Activated CD4-positive, alpha-beta memory T cell treated with anti-CD3 and anti-CD28 coated beads for 36 hours (primary cell): ENCODE data around the gene CTIF. TPM values are rescaled to one million over a fixed set of nuclear protein-coding genes. Genes with fewer than 3 reads are reported as not detected.

Experiments used
- CTCF ChIA-PET: fragments of 350-600 bp; sonication (Branson Sonifier 250); formaldehyde crosslinking; loops from one replicate; lab custom pipeline; 2021; ENCODE audit warnings: antibody characterized with exemption, inconsistent platforms; lab: Charles Lee
- POLR2A ChIA-PET: fragments of 350-600 bp; sonication (Branson Sonifier 250); formaldehyde crosslinking; loops from one replicate; lab custom pipeline; 2021; ENCODE audit warnings: antibody characterized with exemption; lab: Charles Lee
- DNase-seq: peaks from one replicate; pipeline ENCODE4 v3.0.0-alpha.2; 2020
- H3K27ac Mint-ChIP-seq: one replicate; pipeline ENCODE4 v1.8.0; 2021; ENCODE audit warnings: mixed read lengths
- H3K27me3 Mint-ChIP-seq: one replicate; pipeline ENCODE4 v1.8.0; 2021; ENCODE audit warnings: mixed read lengths
- H3K36me3 Mint-ChIP-seq: one replicate; pipeline ENCODE4 v1.8.0; 2021; ENCODE audit warnings: mixed read lengths
- H3K4me1 Mint-ChIP-seq: one replicate; pipeline ENCODE4 v1.8.0; 2021; ENCODE audit warnings: low read depth, mixed read lengths
- H3K4me3 Mint-ChIP-seq: one replicate; pipeline ENCODE4 v1.8.0; 2021; ENCODE audit warnings: mild to moderate bottlenecking, mixed read lengths
- H3K9me3 Mint-ChIP-seq: one replicate; pipeline ENCODE4 v1.8.0; 2021; ENCODE audit warnings: mixed read lengths
- intact Hi-C: fragments of 100-400 bp; cut with micrococcal nuclease; formaldehyde crosslinking; loops from one replicate; pipeline ENCODE4 v1.15.1; 2023
- total RNA-seq, 2 experiments: library from RNA; stranded (reverse); gene quantifications; one replicate each; pipeline ENCODE4 v1.2.3, GENCODE V29; 2021

Gene CTIF
- total RNA-seq, 2 experiments from 2014 or later: 4.6 to 5.8 TPM

DNA sequence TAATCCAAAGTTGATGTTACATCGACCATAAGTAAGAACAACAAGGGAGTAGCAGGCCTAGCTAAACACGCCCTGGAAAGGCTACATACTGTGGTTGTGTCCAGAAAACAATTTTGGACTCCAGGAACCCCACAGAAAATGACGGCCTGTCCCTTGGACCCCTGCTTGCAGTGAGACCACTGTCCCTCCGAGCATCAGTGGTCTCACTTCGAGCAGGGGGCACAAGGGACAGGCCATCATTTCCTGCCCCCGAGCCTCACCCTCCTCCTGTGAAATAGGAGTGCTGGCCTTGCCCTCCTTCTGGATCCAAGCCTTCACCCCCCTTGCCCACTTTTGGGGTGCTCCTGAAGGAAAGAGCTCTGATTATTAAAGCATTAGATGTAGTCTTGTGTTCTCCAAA is 144.4 kb downstream of the CTIF start:
- intact Hi-C loops: no loop called here
- Mint-ChIP-seq H3K27ac (no peak overlapping the region), H3K4me1 (no peaks in the 10 kb centered on the region), H3K36me3 (no peaks in the 10 kb centered on the region), H3K4me3 (no peak overlapping the region), H3K9me3 (no peaks in the 10 kb centered on the region), H3K27me3 (no peaks in the 10 kb centered on the region)
- DNase-seq: no peak
- ChIA-PET POLR2A (no interaction called here), CTCF (no interaction called here)

- no peak overlapping the region for H3K4me3 Mint-ChIP-seq
- no peaks in the 10 kb centered on the region for H3K36me3 Mint-ChIP-seq
- H3K9me3 Mint-ChIP-seq: no peaks in the 10 kb centered on the region
- no peaks in the 10 kb centered on the region for H3K27me3 Mint-ChIP-seq
- DNase-seq: no peak
- POLR2A ChIA-PET: no interaction called here
- CTCF ChIA-PET: no interaction called here
- H3K27ac Mint-ChIP-seq: no peak overlapping the region
- intact Hi-C loops: no loop called here
- H3K4me1 Mint-ChIP-seq: no peaks in the 10 kb centered on the region
Observed at GRCh38 chr18:48683661-48684060, 144.8 kb downstream of the CTIF start.

DNA sequence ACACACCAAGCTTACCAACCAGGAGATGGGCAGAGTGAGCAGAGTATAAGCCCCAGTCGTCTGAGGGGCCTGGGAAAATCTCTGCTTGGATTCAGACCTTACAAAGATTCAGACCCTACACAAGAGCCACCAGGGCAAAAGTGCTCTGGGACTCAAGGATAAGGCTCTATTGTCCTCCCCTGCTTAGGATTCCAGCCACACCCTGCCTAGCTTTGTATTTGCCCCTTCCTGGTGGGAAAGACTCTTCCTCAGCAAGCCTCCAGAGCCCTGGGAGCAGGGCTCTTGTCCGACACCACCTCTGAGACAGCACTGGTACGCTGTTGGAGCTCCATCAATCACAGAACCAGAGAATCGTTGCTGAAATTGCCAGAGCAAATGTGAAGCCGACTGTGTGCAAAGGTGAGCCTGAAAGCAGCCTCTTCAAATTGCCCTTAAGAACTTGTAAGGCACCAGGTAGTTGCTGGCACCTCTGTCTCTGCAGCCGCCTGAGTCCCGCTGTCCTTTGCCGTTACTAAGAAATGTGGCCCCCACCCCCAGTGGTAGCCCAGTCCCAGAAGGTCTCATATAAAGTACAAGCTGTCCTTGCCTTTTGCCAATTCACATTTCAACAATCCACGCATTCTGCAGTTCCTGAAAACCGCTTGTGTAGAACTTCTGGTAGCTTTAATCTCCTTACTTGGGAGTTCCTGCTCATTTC is 148.7 kb downstream of the CTIF start:
- Mint-ChIP-seq H3K27ac (no peak overlapping the region), H3K4me1 (no peaks in the 10 kb centered on the region), H3K36me3 (no peaks in the 10 kb centered on the region), H3K27me3 (no peaks in the 10 kb centered on the region), H3K4me3 (no peak overlapping the region), H3K9me3 (no peaks in the 10 kb centered on the region)
- intact Hi-C loops: no loop called here
- no peak for DNase-seq
- CTCF ChIA-PET: interaction anchor here (1.5 kb wide), 1 partner anchor 11 kb away, joined by 3 read pairs; no protein-coding TSS in a partner anchor
- POLR2A ChIA-PET: no interaction called here

GRCh38 chr18:48688961-48689360 is 150.1 kb downstream of the CTIF start:
- Mint-ChIP-seq H3K36me3 (no peaks in the 10 kb centered on the region), H3K4me3 (no peak overlapping the region), H3K4me1 (no peaks in the 10 kb centered on the region), H3K9me3 (no peaks in the 10 kb centered on the region), H3K27me3 (no peaks in the 10 kb centered on the region), H3K27ac (no peak overlapping the region)
- ChIA-PET CTCF (no interaction called here), POLR2A (no interaction called here)
- no peak for DNase-seq
- intact Hi-C loops: no loop called here

- ChIA-PET CTCF (interaction anchor here (0.5 to 1.3 kb wide), 3 partner anchors 27 to 225 kb away, joined by 3 to 4 read pairs (median 3); no protein-coding TSS in a partner anchor), POLR2A (interaction anchor here (0.6 kb wide), 1 partner anchor 357 kb away, joined by 3 read pairs; no protein-coding TSS in a partner anchor)
- no peaks in the 10 kb centered on the region for H3K27me3 Mint-ChIP-seq
- no peaks in the 10 kb centered on the region for H3K9me3 Mint-ChIP-seq
- intact Hi-C loops: no loop called here
- H3K4me3 Mint-ChIP-seq: no peak overlapping the region
- no peaks in the 10 kb centered on the region for H3K4me1 Mint-ChIP-seq
- no peak for DNase-seq
- no peaks in the 10 kb centered on the region for H3K36me3 Mint-ChIP-seq
- H3K27ac Mint-ChIP-seq: no peak overlapping the region
Observed at GRCh38 chr18:48689548-48689947, 150.7 kb downstream of the CTIF start.

GRCh38 chr18:48690494-48690893 is 151.7 kb downstream of the CTIF start:
- H3K27me3 Mint-ChIP-seq: no peaks in the 10 kb centered on the region
- intact Hi-C loops: no loop called here
- CTCF ChIA-PET: interaction anchor here (0.8 to 1.3 kb wide), 3 partner anchors 9 to 86 kb away, joined by 3 to 4 read pairs (median 3); no protein-coding TSS in a partner anchor
- no peak overlapping the region for H3K4me3 Mint-ChIP-seq
- H3K27ac Mint-ChIP-seq: no peak overlapping the region
- DNase-seq: no peak
- POLR2A ChIA-PET: no interaction called here
- no peaks in the 10 kb centered on the region for H3K9me3 Mint-ChIP-seq
- H3K4me1 Mint-ChIP-seq: no peaks in the 10 kb centered on the region
- no peaks in the 10 kb centered on the region for H3K36me3 Mint-ChIP-seq

- Mint-ChIP-seq H3K9me3 (no peaks in the 10 kb centered on the region), H3K27me3 (no peaks in the 10 kb centered on the region), H3K36me3 (no peaks in the 10 kb centered on the region), H3K27ac (no peak overlapping the region), H3K4me3 (no peak overlapping the region), H3K4me1 (no peaks in the 10 kb centered on the region)
- POLR2A ChIA-PET: no interaction called here
- intact Hi-C loops: no loop called here
- CTCF ChIA-PET: no interaction called here
- DNase-seq: no peak
Observed at GRCh38 chr18:48693006-48693405, 154.2 kb downstream of the CTIF start.

GRCh38 chr18:48693625-48694262 is 154.9 kb downstream of the CTIF start:
- no peaks in the 10 kb centered on the region for H3K27me3 Mint-ChIP-seq
- POLR2A ChIA-PET: no interaction called here
- no peak overlapping the region for H3K27ac Mint-ChIP-seq
- H3K9me3 Mint-ChIP-seq: no peaks in the 10 kb centered on the region
- CTCF ChIA-PET: no interaction called here
- no peak overlapping the region for H3K4me3 Mint-ChIP-seq
- intact Hi-C loops: no loop called here
- no peak for DNase-seq
- H3K36me3 Mint-ChIP-seq: no peaks in the 10 kb centered on the region
- no peaks in the 10 kb centered on the region for H3K4me1 Mint-ChIP-seq

DNA sequence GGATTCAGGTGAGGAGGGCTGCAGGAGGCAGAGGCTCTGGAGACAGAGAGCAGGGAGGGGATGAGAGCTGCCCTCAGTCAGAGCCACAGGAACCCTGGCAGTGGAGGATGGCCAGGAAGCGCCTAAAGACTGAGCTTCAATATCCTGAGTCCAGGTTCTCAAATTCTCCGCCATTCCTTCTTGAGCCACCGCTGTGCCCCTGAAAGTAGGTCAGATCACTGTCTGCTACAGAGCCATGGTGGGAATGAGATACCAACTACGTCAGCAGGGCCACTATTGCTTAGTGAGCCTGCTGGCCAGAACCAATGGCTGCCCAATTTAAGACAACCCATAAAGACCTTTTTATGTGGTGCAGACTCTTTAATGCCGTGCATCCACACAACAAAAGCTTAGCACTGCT is 155.5 kb downstream of the CTIF start:
- no peaks in the 10 kb centered on the region for H3K4me1 Mint-ChIP-seq
- CTCF ChIA-PET: no interaction called here
- no peak overlapping the region for H3K4me3 Mint-ChIP-seq
- no peak for DNase-seq
- intact Hi-C loops: no loop called here
- no peaks in the 10 kb centered on the region for H3K27me3 Mint-ChIP-seq
- no peaks in the 10 kb centered on the region for H3K9me3 Mint-ChIP-seq
- H3K27ac Mint-ChIP-seq: no peak overlapping the region
- POLR2A ChIA-PET: no interaction called here
- no peaks in the 10 kb centered on the region for H3K36me3 Mint-ChIP-seq

DNA sequence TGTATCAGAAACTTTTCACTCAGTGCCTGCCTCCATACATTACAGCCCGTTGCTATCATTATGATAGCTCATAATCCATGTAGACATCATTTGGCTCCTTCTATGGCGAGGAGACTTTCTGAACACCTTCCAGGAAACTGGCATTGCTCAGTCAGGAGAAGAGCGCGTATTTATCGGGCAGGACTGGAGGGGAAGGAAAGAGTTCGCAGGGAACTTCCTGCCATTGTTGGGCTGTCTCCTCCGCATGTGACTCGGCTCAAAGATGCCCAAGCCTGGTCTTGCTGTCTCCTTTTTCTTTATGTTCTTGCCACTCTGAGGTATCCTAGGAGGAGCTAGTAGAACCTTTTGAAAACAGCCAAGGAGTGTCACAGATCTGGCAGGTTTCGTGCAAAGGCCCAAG is 156.8 kb downstream of the CTIF start:
- no peaks in the 10 kb centered on the region for H3K4me1 Mint-ChIP-seq
- H3K27ac Mint-ChIP-seq: no peak overlapping the region
- H3K4me3 Mint-ChIP-seq: no peak overlapping the region
- DNase-seq: no peak
- no peaks in the 10 kb centered on the region for H3K36me3 Mint-ChIP-seq
- intact Hi-C loops: no loop called here
- POLR2A ChIA-PET: no interaction called here
- H3K27me3 Mint-ChIP-seq: no peaks in the 10 kb centered on the region
- H3K9me3 Mint-ChIP-seq: no peaks in the 10 kb centered on the region
- CTCF ChIA-PET: no interaction called here

DNA sequence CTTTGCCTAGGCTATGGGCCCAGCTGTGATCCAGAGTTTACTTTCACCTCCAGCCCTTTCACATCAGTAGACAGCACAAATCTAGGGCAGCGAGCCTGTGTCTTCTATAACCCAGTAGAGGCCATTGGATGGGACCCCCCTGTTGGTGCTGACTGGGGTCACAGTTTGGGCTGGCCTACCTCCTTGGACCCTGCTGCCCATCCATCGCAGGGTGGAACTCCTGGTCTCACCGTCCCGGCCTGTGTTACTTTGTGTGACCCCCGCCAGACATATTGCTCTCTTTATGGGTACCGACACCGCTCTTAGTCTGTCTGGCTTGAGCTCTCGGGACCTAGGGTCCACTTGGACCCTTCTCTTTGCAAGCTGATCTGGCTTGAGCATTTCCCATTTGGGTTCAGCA is 157.4 kb downstream of the CTIF start:
- H3K4me3 Mint-ChIP-seq: no peak overlapping the region
- H3K36me3 Mint-ChIP-seq: no peaks in the 10 kb centered on the region
- no peaks in the 10 kb centered on the region for H3K4me1 Mint-ChIP-seq
- CTCF ChIA-PET: no interaction called here
- intact Hi-C loops: no loop called here
- no peak for DNase-seq
- H3K27ac Mint-ChIP-seq: no peak overlapping the region
- H3K27me3 Mint-ChIP-seq: no peaks in the 10 kb centered on the region
- POLR2A ChIA-PET: no interaction called here
- H3K9me3 Mint-ChIP-seq: no peaks in the 10 kb centered on the region

DNA sequence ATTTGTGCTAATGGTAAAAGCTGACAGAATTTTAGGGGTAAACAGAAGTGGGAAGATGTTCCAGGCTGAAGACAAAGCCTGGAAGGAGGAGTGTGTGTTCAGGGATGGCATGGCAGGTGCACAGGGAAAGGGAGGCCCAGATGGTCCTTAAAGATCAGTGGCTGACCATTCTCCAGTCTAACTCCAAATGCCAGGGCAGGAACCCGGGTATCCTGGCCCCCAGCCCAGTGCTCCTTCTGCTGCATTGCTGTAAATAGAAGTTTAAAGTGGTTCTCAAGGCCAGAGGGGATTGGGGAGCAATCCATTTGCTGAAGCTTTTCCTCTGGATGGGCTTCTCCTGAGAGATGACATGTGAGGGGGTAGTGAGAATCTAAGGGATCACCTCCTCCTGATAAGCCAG is 158.6 kb downstream of the CTIF start:
- ChIA-PET CTCF (no interaction called here), POLR2A (no interaction called here)
- no peaks in the 10 kb centered on the region for H3K4me1 Mint-ChIP-seq
- H3K27ac Mint-ChIP-seq: no peak overlapping the region
- no peaks in the 10 kb centered on the region for H3K27me3 Mint-ChIP-seq
- H3K9me3 Mint-ChIP-seq: no peaks in the 10 kb centered on the region
- intact Hi-C loops: no loop called here
- no peak for DNase-seq
- no peak overlapping the region for H3K4me3 Mint-ChIP-seq
- H3K36me3 Mint-ChIP-seq: no peaks in the 10 kb centered on the region

DNA sequence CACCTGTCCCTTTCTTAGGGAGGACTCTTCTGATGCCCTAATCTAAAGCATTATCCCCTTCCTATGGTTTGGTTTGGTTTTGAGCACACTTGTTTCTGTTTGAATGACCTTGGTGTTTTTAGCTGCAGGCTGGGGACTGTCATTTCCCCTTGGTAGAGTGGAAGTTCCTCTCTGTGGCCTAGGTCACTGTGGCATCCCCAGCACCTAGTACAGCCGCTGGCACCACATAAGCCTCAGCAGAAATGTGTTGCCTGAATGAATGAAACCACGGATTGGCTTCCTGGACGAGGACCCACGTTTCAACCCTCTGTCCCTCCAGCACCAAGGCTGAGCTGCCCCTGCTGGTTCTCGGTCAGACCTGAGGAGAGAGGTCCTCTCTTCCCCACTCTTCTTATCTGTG is 159.9 kb downstream of the CTIF start:
- ChIA-PET POLR2A (no interaction called here), CTCF (no interaction called here)
- Mint-ChIP-seq H3K27me3 (no peaks in the 10 kb centered on the region), H3K4me1 (peaks cover 4% of the 10 kb centered on the region), H3K36me3 (no peaks in the 10 kb centered on the region), H3K27ac (no peak overlapping the region), H3K4me3 (no peak overlapping the region), H3K9me3 (no peaks in the 10 kb centered on the region)
- no peak for DNase-seq
- intact Hi-C loops: no loop called here
